Keratinocyte (primary cell): Measurements from ENCODE around the gene DPP8. TPM values are rescaled to one million over a fixed set of nuclear protein-coding genes. Genes with fewer than 3 reads are reported as not detected.

Experiments used
- DNase-seq: peaks from one replicate; pipeline ENCODE4 v3.0.0-alpha.2; 2011; ENCODE audit warnings: low read depth, missing footprints, low spot score
- FAIRE-seq: peaks from 2 replicates; lab custom pipeline; 2011; peaks lifted over from hg19 to GRCh38; lab: Jason Lieb, UNC
- H2AFZ ChIP-seq: 2 replicates; pipeline ENCODE4 v1.6.0; 2012; ENCODE audit warnings: low read length, control low read depth, inconsistent platforms; ENCODE audit not compliant: control insufficient read depth
- H3K27ac ChIP-seq: 2 replicates; pipeline ENCODE4 v1.5.1; 2011; ENCODE audit warnings: low read length; ENCODE audit not compliant: control insufficient read depth, insufficient read depth
- H3K27me3 ChIP-seq: 3 replicates; pipeline ENCODE4 v1.6.0; 2011; ENCODE audit warnings: low read length; ENCODE audit not compliant: control insufficient read depth, insufficient read depth; ENCODE audit errors: extremely low read depth
- H3K36me3 ChIP-seq, 2 experiments: 2 replicates in 1 of 2; 3 replicates in 1 of 2; pipeline ENCODE4 v1.5.1; 2011; ENCODE audit warnings: low read length in 2 of 2, mild to moderate bottlenecking in 1 of 2; ENCODE audit not compliant: control insufficient read depth in 2 of 2, insufficient read depth in 2 of 2; ENCODE audit errors: extremely low read depth in 1 of 2
- H3K4me1 ChIP-seq: 3 replicates; pipeline ENCODE4 v1.5.1; 2011; ENCODE audit warnings: low read length; ENCODE audit not compliant: control insufficient read depth, insufficient read depth; ENCODE audit errors: extremely low read depth
- H3K4me2 ChIP-seq: 3 replicates; pipeline ENCODE4 v1.6.0; 2011; ENCODE audit warnings: low read depth, low read length; ENCODE audit not compliant: control insufficient read depth, insufficient read depth; ENCODE audit errors: extremely low read depth
- H3K4me3 ChIP-seq, 3 experiments: fragments of 200-600 bp in 1 of 3; sonication (generic) in 1 of 3; 2 replicates in 2 of 3; 3 replicates in 1 of 3; pipeline ENCODE4 v1.5.1; 2011 to 2016; ENCODE audit warnings: low read length in 3 of 3, mild to moderate bottlenecking in 3 of 3, control low read depth in 2 of 3, inconsistent platforms in 1 of 3, low read depth in 1 of 3, mixed read lengths in 1 of 3, mixed run types in 1 of 3, moderate library complexity in 1 of 3; ENCODE audit not compliant: control insufficient read depth in 2 of 3, insufficient read depth in 2 of 3; ENCODE audit errors: extremely low read depth in 1 of 3
- H3K79me2 ChIP-seq: 2 replicates; pipeline ENCODE4 v1.6.0; 2012; ENCODE audit warnings: low read length; ENCODE audit not compliant: control insufficient read depth, insufficient read depth
- H3K9ac ChIP-seq: 3 replicates; pipeline ENCODE4 v1.6.0; 2011; ENCODE audit warnings: low read length; ENCODE audit not compliant: control insufficient read depth, insufficient read depth; ENCODE audit errors: extremely low read depth
- H3K9me1 ChIP-seq: 3 replicates; pipeline ENCODE4 v1.6.0; 2011; ENCODE audit warnings: low read length; ENCODE audit not compliant: control insufficient read depth, insufficient read depth; ENCODE audit errors: extremely low read depth
- H3K9me3 ChIP-seq: 2 replicates; pipeline ENCODE4 v1.5.1; 2012; ENCODE audit warnings: low read depth, low read length; ENCODE audit not compliant: control insufficient read depth
- H4K20me1 ChIP-seq: 3 replicates; pipeline ENCODE4 v1.6.0; 2011; ENCODE audit warnings: low read length; ENCODE audit not compliant: control insufficient read depth, insufficient read depth; ENCODE audit errors: extremely low read depth
- CTCF ChIP-seq, 3 experiments: IDR thresholded peaks in 1 of 3; conservative IDR thresholded peaks in 1 of 3; optimal IDR thresholded peaks in 1 of 3; 2 replicates in 2 of 3; 3 replicates in 1 of 3; pipeline versions ENCODE3 to v1.5.1; 2011; ENCODE audit warnings: low read length in 3 of 3, mild to moderate bottlenecking in 3 of 3, moderate library complexity in 2 of 3, control low read depth in 1 of 3, inconsistent platforms in 1 of 3; ENCODE audit not compliant: insufficient read depth in 2 of 3; ENCODE audit errors: extremely low read depth in 1 of 3
- EZH2 ChIP-seq: IDR thresholded peaks from one replicate; pipeline ENCODE4 v1.6.1; 2012; ENCODE audit warnings: inconsistent platforms, mild to moderate bottlenecking, low read length, moderate library complexity
- dilution Hi-C: fragments of 300-500 bp; cut with MboI; formaldehyde crosslinking; loops from one replicate; pipeline ENCODE4 v1.7.0; 2020; ENCODE audit warnings: low sequenced_read_pairs; ENCODE audit not compliant: extremely low pct_ligation_motif_present
- polyA plus RNA-seq, 5 experiments: library from polyadenylated mRNA; depleted of rRNA in 3 of 5; stranded (reverse) in 3 of 5; stranded (forward) in 1 of 5; unstranded in 1 of 5; fragments of >200 nt; gene quantifications; 1 replicate in 1 of 5; 2 replicates in 3 of 5; 3 replicates in 1 of 5; pipeline versions ENCODE4 v1.2.1 to v1.2.3, GENCODE V29; 2011 to 2012; ENCODE audit warnings: missing spikeins in 2 of 5, low read depth in 1 of 5, low replicate concordance in 1 of 5

The DPP8 gene
- polyA plus RNA-seq, 1 donor (not counting 4 experiments of a cell fraction or from before 2014, with no cell fraction given): 21.6 TPM

DNA sequence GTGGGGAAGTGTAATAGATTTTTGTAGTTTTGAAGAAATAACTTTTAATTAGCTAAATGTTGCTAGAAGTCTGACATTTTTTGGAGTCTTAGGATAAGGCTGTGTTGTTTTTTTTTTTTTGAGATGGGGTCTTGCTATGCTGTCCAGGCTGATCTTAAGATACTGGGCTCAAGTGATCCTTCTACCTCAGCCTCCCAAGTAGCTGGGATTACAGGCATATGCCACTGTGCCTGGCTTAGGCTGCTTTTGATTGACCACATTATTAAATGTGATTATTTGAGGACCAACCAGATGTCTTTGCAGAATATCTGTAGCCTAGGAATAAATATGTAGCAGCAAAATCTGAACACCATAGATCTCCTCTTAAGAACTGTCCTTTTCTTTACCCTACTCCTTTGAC lies 42.5 kb upstream of the DPP8 start:
- dilution Hi-C loops: no loop called here
- no peak overlapping the region for H3K4me2 ChIP-seq

DNA sequence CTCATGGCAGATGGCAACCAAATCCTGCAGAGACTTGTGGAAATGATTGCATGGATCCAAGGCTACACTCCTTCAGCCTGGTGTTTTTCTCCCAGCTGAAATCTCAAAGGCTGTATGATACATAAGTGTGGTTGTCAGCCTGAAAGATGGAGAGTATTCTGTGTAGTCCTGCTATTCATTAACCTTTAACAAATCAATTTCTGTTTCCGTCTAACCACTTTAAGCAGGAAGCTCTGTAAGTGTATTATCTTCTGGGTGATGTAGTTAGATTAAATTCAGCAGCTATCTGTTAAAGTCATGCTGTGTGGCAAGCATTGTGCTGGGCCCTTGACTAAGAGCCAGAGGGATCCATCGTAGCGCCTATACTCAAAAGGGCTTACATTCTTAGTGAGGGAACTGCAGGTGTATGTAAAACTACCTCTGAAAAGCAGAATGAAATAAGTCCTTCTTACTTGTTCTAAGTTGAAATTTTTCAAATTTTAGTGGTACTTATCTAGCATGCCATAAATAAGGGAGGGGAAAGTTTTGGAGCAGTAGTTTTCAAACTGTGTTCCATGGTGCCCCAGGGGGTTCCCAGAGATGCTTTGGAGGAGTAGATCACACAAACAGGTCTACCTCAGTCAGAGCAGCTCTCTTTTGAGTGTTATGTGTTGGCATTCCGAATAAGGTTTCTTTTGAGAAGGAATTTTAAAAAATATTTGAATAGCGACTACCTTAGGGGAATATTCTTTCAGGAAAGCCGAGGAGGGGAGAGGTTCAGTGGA lies 41.7 kb upstream of the DPP8 start:
- no peak for TF ChIP-seq CTCF (optimal IDR thresholded peaks at IDR 0.05 in 1 of 3, IDR thresholded peaks at IDR 0.05 in 1 of 3, conservative IDR thresholded peaks at IDR 0.05 in 1 of 3; ENCODE audit: extremely low read depth in 1 of 3, insufficient read depth in 2 of 3, low read length in 3 of 3)
- TF ChIP-seq EZH2: no peak
- Histone ChIP-seq H3K4me2 (no peak overlapping the region), H3K9ac (no peak overlapping the region), H3K27me3 (no peaks in the 10 kb centered on the region), H4K20me1 (no peaks in the 10 kb centered on the region), H2AFZ (no peak overlapping the region), H3K9me1 (no peaks in the 10 kb centered on the region), H3K9me3 (no peaks in the 10 kb centered on the region), H3K4me1 (no peaks in the 10 kb centered on the region), H3K79me2 (no peaks in the 10 kb centered on the region), H3K4me3 (no peak overlapping the region), H3K36me3 (peaks cover 16% of the 10 kb centered on the region in 2 experiments), H3K27ac (no peak overlapping the region)
- dilution Hi-C loops: no loop called here
- no peak for FAIRE-seq
- DNase-seq: no peak

More for the DNA sequence above, 42.5 kb upstream of the DPP8 start:
- H3K27me3 ChIP-seq: no peaks in the 10 kb centered on the region
- DNase-seq: no peak
- H3K4me3 ChIP-seq: no peak overlapping the region
- no peaks in the 10 kb centered on the region for H3K9me1 ChIP-seq
- peaks cover 16% of the 10 kb centered on the region in 2 experiments for H3K36me3 ChIP-seq
- no peaks in the 10 kb centered on the region for H3K4me1 ChIP-seq
- TF ChIP-seq CTCF (optimal IDR thresholded peaks at IDR 0.05 in 1 of 3, IDR thresholded peaks at IDR 0.05 in 1 of 3, conservative IDR thresholded peaks at IDR 0.05 in 1 of 3; ENCODE audit: extremely low read depth in 1 of 3, insufficient read depth in 2 of 3, low read length in 3 of 3) (no peak), EZH2 (no peak)
- no peak overlapping the region for H3K27ac ChIP-seq
- no peak overlapping the region for H3K9ac ChIP-seq
- H3K79me2 ChIP-seq: no peaks in the 10 kb centered on the region
- H2AFZ ChIP-seq: no peak overlapping the region
- FAIRE-seq: no peak
- no peaks in the 10 kb centered on the region for H3K9me3 ChIP-seq
- H4K20me1 ChIP-seq: no peaks in the 10 kb centered on the region
